ENCODE data around the gene STAB2. TPM values are rescaled to one million over a fixed set of nuclear protein-coding genes. Genes with fewer than 3 reads are reported as not detected.

The STAB2 gene
- total and polyA plus RNA-seq, 2 of the 8 experiments (the other 6 are each of a cell fraction or from before 2014, with no cell fraction given), result not detected

DNA sequence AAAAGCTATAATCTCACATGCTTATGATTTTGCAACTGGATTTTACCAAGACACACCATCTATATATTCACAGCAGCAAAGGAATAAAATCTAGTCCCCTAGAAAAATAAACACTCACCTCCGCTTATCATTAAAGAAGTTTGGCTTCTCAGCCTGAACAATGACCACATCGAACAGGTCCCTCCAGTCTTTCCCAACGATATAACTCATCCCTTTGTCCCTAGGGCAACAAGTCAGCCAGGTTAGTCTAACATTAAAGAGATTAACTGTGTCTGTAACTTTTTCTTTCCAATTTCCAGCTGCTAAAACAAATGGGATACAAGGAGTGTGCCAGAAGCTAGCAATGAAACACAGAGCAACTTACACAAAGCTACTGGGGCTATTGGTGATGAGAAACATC, 206.0 kb downstream of the STAB2 start:
- no peak overlapping the region for H2BK12ac ChIP-seq (ENCODE audit: low read depth, low read length)
- 85% methylated on average over 2 of the region's 3 CpGs; no CpG with 5 or more reads in 1 of the 2 experiments for WGBS, 2 experiments (ENCODE audit: extremely low coverage in 1 of 2, insufficient coverage in 1 of 2, insufficient read length in 1 of 2, insufficient replicate concordance in 2 of 2, low coverage in 1 of 2, low lambda C conversion rate in 2 of 2, missing lambda C conversion rate in 1 of 2)
- TF ChIP-seq POLR2A (IDR thresholded peaks at IDR 0.05; ENCODE audit: control extremely low read depth in 1 of 2, low read depth in 2 of 2, low read length in 2 of 2) (no peak), CEBPB (IDR thresholded peaks at IDR 0.05; ENCODE audit: low read depth, low read length) (no peak), CHD1 (IDR thresholded peaks at IDR 0.05; ENCODE audit: low read depth, low read length) (no peak), EZH2 (IDR thresholded peaks at IDR 0.05; ENCODE audit: low read depth, low read length, severe bottlenecking) (no peak), NRF1 (IDR thresholded peaks at IDR 0.05; ENCODE audit: low read depth, low read length) (no peak), SP2 (IDR thresholded peaks at IDR 0.05; ENCODE audit: low read length) (no peak), ATF3 (IDR thresholded peaks at IDR 0.05; ENCODE audit: insufficient read depth, low read depth, low read length) (no peak), SP1 (IDR thresholded peaks at IDR 0.05; ENCODE audit: low read depth, low read length) (no peak), FOSL1 (IDR thresholded peaks at IDR 0.05; ENCODE audit: insufficient read depth, low read depth, low read length) (no peak), TBP (IDR thresholded peaks at IDR 0.05; ENCODE audit: low read depth, low read length) (no peak)
- TF ChIP-seq, protein P1, sequence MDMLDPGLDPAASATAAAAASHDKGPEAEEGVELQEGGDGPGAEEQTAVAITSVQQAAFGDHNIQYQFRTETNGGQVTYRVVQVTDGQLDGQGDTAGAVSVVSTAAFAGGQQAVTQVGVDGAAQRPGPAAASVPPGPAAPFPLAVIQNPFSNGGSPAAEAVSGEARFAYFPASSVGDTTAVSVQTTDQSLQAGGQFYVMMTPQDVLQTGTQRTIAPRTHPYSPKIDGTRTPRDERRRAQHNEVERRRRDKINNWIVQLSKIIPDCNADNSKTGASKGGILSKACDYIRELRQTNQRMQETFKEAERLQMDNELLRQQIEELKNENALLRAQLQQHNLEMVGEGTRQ (IDR thresholded peaks at IDR 0.05; ENCODE audit: low read length), result no peak
- TF ChIP-seq, protein P2, sequence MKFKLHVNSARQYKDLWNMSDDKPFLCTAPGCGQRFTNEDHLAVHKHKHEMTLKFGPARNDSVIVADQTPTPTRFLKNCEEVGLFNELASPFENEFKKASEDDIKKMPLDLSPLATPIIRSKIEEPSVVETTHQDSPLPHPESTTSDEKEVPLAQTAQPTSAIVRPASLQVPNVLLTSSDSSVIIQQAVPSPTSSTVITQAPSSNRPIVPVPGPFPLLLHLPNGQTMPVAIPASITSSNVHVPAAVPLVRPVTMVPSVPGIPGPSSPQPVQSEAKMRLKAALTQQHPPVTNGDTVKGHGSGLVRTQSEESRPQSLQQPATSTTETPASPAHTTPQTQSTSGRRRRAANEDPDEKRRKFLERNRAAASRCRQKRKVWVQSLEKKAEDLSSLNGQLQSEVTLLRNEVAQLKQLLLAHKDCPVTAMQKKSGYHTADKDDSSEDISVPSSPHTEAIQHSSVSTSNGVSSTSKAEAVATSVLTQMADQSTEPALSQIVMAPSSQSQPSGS (IDR thresholded peaks at IDR 0.05; ENCODE audit: low read length), result no peak

More for the DNA sequence above, 206.0 kb downstream of the STAB2 start:
- H4K91ac ChIP-seq (replicated peaks; ENCODE audit: insufficient read length, low read length), result no peak overlapping the region
- H4K20me1 ChIP-seq (replicated peaks in 1 of 2; ENCODE audit: control insufficient read depth in 1 of 2, insufficient read depth in 2 of 2, low read length in 2 of 2), result no peaks in the 10 kb centered on the region
- H4K8ac ChIP-seq (ENCODE audit: extremely low read depth, insufficient read depth, low read length), result no peak overlapping the region
- no peaks in the 10 kb centered on the region for H3K27me3 ChIP-seq (replicated peaks in 1 of 4; ENCODE audit: control insufficient read depth in 3 of 4, extremely low read depth in 1 of 4, insufficient read depth in 3 of 4, low read length in 3 of 4)
- H3K4me3 ChIP-seq (ENCODE audit: extremely low read depth in 1 of 4, insufficient read depth in 2 of 4, low read depth in 3 of 4, low read length in 4 of 4), result no peak overlapping the region
- ChIA-PET POLR2A (ENCODE audit: partially characterized antibody) (no interaction called here), CTCF (ENCODE audit: partially characterized antibody) (interaction anchor here (0.9 to 1.9 kb wide), 3 partner anchors 21 to 49 kb away, joined by 3 to 5 read pairs (median 3); no protein-coding TSS in a partner anchor)
- no peaks in the 10 kb centered on the region for H3K79me1 ChIP-seq (ENCODE audit: low read depth, low read length)
- peaks cover 0 to 4% (median 2%) of the 10 kb centered on the region in 4 experiments; a peak in 2 of 7 replicates for H3K4me1 ChIP-seq (replicated peaks in 1 of 4; ENCODE audit: control insufficient read depth in 3 of 4, insufficient read depth in 4 of 4, low read length in 3 of 4)
- no peak overlapping the region for H3K18ac ChIP-seq (ENCODE audit: extremely low read depth, low read length)
- H2BK20ac ChIP-seq (ENCODE audit: low read length), result no peak overlapping the region
- no peak overlapping the region for H3K56ac ChIP-seq (replicated peaks; ENCODE audit: insufficient read length, low read depth, low read length)
- peaks cover 0 to 30% (median 12%) of the 10 kb centered on the region in 4 experiments; a peak in 6 of 8 replicates for H3K36me3 ChIP-seq (ENCODE audit: control insufficient read depth in 2 of 4, insufficient read depth in 4 of 4, low read length in 3 of 4)
- DNase-seq (ENCODE audit: low read depth in 1 of 2, low spot score in 2 of 2), result no peak
- no peaks in the 10 kb centered on the region; a peak in 1 of 4 replicates for H3K9me3 ChIP-seq (ENCODE audit: insufficient read depth in 2 of 2, low read depth in 1 of 2, low read length in 1 of 2)
- H3K4ac ChIP-seq (replicated peaks; ENCODE audit: insufficient read length, low read depth, low read length), result no peak overlapping the region
- H2BK120ac ChIP-seq (replicated peaks; ENCODE audit: low read depth, low read length), result no peak overlapping the region
- no peak overlapping the region for H3K4me2 ChIP-seq (ENCODE audit: insufficient read depth in 1 of 2, low read depth in 2 of 2, low read length in 2 of 2)
- H2BK5ac ChIP-seq (ENCODE audit: low read depth, low read length), result no peak overlapping the region
- H3K23me2 ChIP-seq (ENCODE audit: low read depth, low read length), result no peaks in the 10 kb centered on the region
- no peak overlapping the region for H2AK5ac ChIP-seq (ENCODE audit: low read depth, low read length)
- H3K9ac ChIP-seq (replicated peaks in 1 of 4; ENCODE audit: extremely low read depth in 1 of 4, low read depth in 3 of 4, low read length in 3 of 4), result no peak overlapping the region
- no peak overlapping the region for H3K27ac ChIP-seq (ENCODE audit: low read depth, low read length)
- no peaks in the 10 kb centered on the region for H3K79me2 ChIP-seq (ENCODE audit: control insufficient read depth in 1 of 2, insufficient read depth in 2 of 2, low read length in 2 of 2)
- H3K14ac ChIP-seq (ENCODE audit: insufficient read length), result no peak overlapping the region
- H3K23ac ChIP-seq (ENCODE audit: insufficient read length), result no peak overlapping the region
- H4K5ac ChIP-seq (ENCODE audit: insufficient read length, low read depth, low read length), result no peak overlapping the region
- H2AFZ ChIP-seq (ENCODE audit: low read length), result no peak overlapping the region
- no peak for FAIRE-seq
- no peak overlapping the region for H2BK15ac ChIP-seq (ENCODE audit: low read length)
